Heart left ventricle (tissue), 16 donors: Measurements from ENCODE around the gene RGS12. TPM values are rescaled to one million over a fixed set of nuclear protein-coding genes. Genes with fewer than 3 reads are reported as not detected.

Experiments used
- ATAC-seq, 4 donors: fragments of 200-7000 bp; cut with Tn5 transposase; one replicate each; pipeline ENCODE4 v1.9.1; 2020 to 2022; ENCODE audit warnings: moderate library complexity in 4 of 4, mild to moderate bottlenecking in 3 of 4, moderate number of reproducible peaks in 1 of 4
- DNase-seq, 5 donors: peaks; one replicate each; pipeline ENCODE4 v3.0.0-alpha.2; 2020
- H3K27ac ChIP-seq, 12 donors: fragments of 200-600 bp; sonication (generic) in 4 of 12; one replicate each; pipeline versions ENCODE4 v1.5.0 to v1.8.0; 2016 to 2022; ENCODE audit warnings: mild to moderate bottlenecking in 2 of 12
- H3K27me3 ChIP-seq, 9 donors: fragments of 200-600 bp; sonication (generic) in 2 of 9; one replicate each; pipeline versions ENCODE4 v1.5.1 to v1.8.0; 2016 to 2022; ENCODE audit warnings: mild to moderate bottlenecking in 3 of 9
- H3K36me3 ChIP-seq, 9 donors: fragments of 200-600 bp; sonication (generic) in 2 of 9; one replicate each; pipeline versions ENCODE4 v1.5.0 to v1.8.0; 2018 to 2022; ENCODE audit warnings: mild to moderate bottlenecking in 2 of 9
- H3K4me1 ChIP-seq, 12 donors: fragments of 200-600 bp; sonication (generic) in 4 of 12; one replicate each; pipeline versions ENCODE4 v1.5.0 to v1.8.0; 2016 to 2022; ENCODE audit warnings: mild to moderate bottlenecking in 3 of 12
- H3K4me3 ChIP-seq, 12 donors: fragments of 200-600 bp; sonication (generic) in 4 of 12; one replicate each; pipeline versions ENCODE4 v1.5.0 to v1.8.0; 2017 to 2022; ENCODE audit warnings: mild to moderate bottlenecking in 9 of 12, moderate library complexity in 4 of 12
- H3K9me3 ChIP-seq, 12 donors: fragments of 200-600 bp; sonication (generic) in 4 of 12; one replicate each; pipeline versions ENCODE4 v1.5.0 to v1.8.0; 2016 to 2022; ENCODE audit warnings: mild to moderate bottlenecking in 1 of 12
- POLR2A ChIP-seq, 2 donors: fragments of 450-650 bp; IDR thresholded peaks; one replicate each; pipeline ENCODE4 v1.6.1; 2017; ENCODE audit warnings: antibody characterized with exemption in 2 of 2, mild to moderate bottlenecking in 2 of 2, moderate library complexity in 2 of 2
- WGBS, 4 donors: extraction: QIAGEN DNeasy Blood & Tissue Kit in 2 of 4; methylation state at CpG; one replicate each; pipeline versions ENCODE4 v1.1.5 to v1.1.7; 2013 to 2018; 5-methylcytosine and 5-hydroxymethylcytosine counted together
- intact Hi-C, 10 donors: fragments of 100-400 bp; cut with DNase I; formaldehyde crosslinking; loops; one replicate each; pipeline versions ENCODE4 v1.11.1 to v1.14.2; 2022
- polyA plus RNA-seq, 2 donors: library from polyadenylated mRNA; stranded (reverse); fragments of 200-250 nt; gene quantifications; one replicate each; pipeline ENCODE4 v1.2.3, GENCODE V29; 2013
- total RNA-seq, 9 donors: library from RNA; depleted of rRNA in 2 of 9; stranded (reverse); fragments of >200 nt in 2 of 9; fragmentation: NEBNext Ultra II Directional in 3 of 9; extraction: Animal tissue kit (Norgen Biotek cat#: 25700) in 3 of 9; gene quantifications; one replicate each; pipeline versions ENCODE4 v1.1.0 to v1.2.4, GENCODE V29; 2016 to 2023
- TF ChIP-seq, protein P1 (sequence below), 12 donors: fragments of 200-600 bp; sonication (generic) in 4 of 12; IDR thresholded peaks; one replicate each; pipeline versions ENCODE4 v1.5.0 to v1.8.0; 2018 to 2022; ENCODE audit warnings: antibody characterized with exemption in 12 of 12, mild to moderate bottlenecking in 5 of 12
- donor health status: ischemic (EF 13 %, LVEDD 7.1; RV severe dilation, severe dysfunction).
- donor health status: healthy with polysubstance abuse.
- donor health status: DM: no; HTN: yes; CAD: no.
- donor health status: DM: no; HTN: no; CAD: no.
- donor health status: ischemic (EF 25% LVEDD 6.9; RV normal size, moderate dysfunction).
- donor health status: ischemic (EF 25% LVEDD 5.7; RV mildly dilated, moderate dysfunction).
- donor health status: healthy.
- donor health status: DM: yes; HTN: yes; CAD: no.
- donor health status: ischemic (EF 35%, LVEDD 5.7; RV mildly dilated, moderate dysfunction).
- donor health status: nonischemic (EF 11% LVEDD 7.7; RV severe dilation, severe dysfunction).
- donor health status: DM: yes; HTN: yes; CAD: no.
- donor health status: PGD.
- donor health status: ischemic (EF 29% LVEDD 5.4; RV normal size, mild dysfunction).
- donor health status: nonischemic (EF 23%, LVEDD 6.1; RV moderate dilation, normal function).

RGS12 gene
- total and polyA plus RNA-seq, 11 donors, result 8.4 to 18.4 (median 13.9) TPM

DNA sequence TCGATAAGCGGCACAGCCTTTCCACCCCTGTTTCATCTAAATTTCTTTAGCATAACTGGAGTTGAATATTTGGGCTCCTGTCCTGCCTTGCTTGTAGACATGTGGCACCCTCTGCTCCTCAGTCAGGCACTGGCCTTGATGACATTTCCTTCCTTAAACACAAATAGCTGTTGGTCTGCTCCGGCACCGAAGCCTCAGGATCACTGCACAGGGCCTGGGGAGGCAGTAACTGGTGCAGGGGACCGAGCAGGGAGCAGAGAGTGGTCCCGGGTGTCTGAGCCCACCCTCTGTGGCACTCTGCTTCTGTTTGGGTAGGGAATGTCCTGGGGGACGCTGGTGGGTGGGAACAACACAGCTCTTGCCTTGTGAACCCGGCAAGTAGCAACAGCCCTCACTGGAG, 13.6 kb downstream of the RGS12 start:
- peaks cover 0 to 44% (median 25%) of the 10 kb centered on the region in 12 donors for H3K4me1 ChIP-seq
- H3K4me3 ChIP-seq, result no peak overlapping the region
- DNase-seq (peak in 1 of 5 donors; percentile 44), ATAC-seq (peak in 1 of 4 donors; percentile 19)
- intact Hi-C loops, result no loop called here
- H3K9me3 ChIP-seq, result no peaks in the 10 kb centered on the region
- no peaks in the 10 kb centered on the region for H3K27me3 ChIP-seq
- no peaks in the 10 kb centered on the region for H3K36me3 ChIP-seq
- TF ChIP-seq, protein P1, sequence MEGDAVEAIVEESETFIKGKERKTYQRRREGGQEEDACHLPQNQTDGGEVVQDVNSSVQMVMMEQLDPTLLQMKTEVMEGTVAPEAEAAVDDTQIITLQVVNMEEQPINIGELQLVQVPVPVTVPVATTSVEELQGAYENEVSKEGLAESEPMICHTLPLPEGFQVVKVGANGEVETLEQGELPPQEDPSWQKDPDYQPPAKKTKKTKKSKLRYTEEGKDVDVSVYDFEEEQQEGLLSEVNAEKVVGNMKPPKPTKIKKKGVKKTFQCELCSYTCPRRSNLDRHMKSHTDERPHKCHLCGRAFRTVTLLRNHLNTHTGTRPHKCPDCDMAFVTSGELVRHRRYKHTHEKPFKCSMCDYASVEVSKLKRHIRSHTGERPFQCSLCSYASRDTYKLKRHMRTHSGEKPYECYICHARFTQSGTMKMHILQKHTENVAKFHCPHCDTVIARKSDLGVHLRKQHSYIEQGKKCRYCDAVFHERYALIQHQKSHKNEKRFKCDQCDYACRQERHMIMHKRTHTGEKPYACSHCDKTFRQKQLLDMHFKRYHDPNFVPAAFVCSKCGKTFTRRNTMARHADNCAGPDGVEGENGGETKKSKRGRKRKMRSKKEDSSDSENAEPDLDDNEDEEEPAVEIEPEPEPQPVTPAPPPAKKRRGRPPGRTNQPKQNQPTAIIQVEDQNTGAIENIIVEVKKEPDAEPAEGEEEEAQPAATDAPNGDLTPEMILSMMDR (IDR thresholded peaks at IDR 0.05), result no peak
- no peak for TF ChIP-seq POLR2A (IDR thresholded peaks at IDR 0.05)
- H3K27ac ChIP-seq, result peak overlapping the region in 3 of 12 donors; percentile 42 to 59 (median 50)
- WGBS, 4 donors, result 64 to 81% (median 73%) methylated on average over 8 of the region's 8 CpGs

DNA sequence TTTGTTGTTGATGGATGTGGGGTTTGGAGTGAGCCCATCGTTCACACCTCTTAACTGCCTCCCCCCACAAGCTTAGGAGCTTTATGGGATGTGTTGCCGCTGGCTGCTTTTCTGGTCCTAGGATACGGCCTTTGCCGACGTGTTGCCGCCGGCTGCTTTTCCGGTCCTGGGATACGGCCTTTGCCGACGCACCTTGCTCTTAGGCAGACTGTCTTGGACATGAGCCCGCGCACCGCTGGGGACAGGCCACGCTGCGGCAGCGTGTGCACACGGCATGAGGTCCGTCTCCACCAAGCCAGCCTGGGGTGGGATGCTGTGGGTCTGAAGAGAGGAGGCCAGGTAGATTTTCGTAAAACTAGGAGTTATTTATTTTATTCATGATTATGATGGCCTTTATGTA, 14.2 kb downstream of the RGS12 start:
- no peak overlapping the region for H3K27ac ChIP-seq
- intact Hi-C loops, result no loop called here
- H3K4me3 ChIP-seq, result no peak overlapping the region
- WGBS, 4 donors, result 89 to 96% (median 95%) methylated on average over 20 of the region's 20 CpGs
- H3K36me3 ChIP-seq, result no peaks in the 10 kb centered on the region
- no peaks in the 10 kb centered on the region for H3K9me3 ChIP-seq
- DNase-seq (peak in 1 of 5 donors; percentile 15), ATAC-seq (no peak)
- no peaks in the 10 kb centered on the region for H3K27me3 ChIP-seq
- peaks cover 0 to 39% (median 22%) of the 10 kb centered on the region in 12 donors for H3K4me1 ChIP-seq
- TF ChIP-seq POLR2A (IDR thresholded peaks at IDR 0.05), result no peak
- TF ChIP-seq, protein P1 (IDR thresholded peaks at IDR 0.05), result no peak

DNA sequence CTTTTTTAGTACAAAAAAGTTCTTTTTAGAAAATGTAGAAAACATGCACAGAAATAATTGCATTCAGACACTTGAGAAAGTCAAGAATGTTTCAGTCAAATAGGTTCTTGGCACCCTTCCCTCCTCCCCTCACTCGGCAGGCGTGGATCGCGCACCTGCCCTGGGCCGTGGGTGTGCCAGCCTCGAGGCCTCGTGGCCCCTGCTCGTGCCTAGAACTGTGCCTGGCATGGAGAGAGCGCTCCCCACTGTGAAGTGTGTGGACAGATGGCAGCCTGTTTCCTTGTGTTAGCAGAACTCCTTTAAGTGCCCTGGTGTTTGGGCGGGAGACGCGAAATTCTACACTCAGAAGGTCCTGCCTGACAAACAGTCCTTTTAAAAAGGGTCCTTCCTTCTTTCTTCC, 14.7 kb downstream of the RGS12 start:
- ATAC-seq (no peak), DNase-seq (peak in 1 of 5 donors; percentile 12)
- Histone ChIP-seq H3K27me3 (no peaks in the 10 kb centered on the region), H3K4me1 (peaks cover 0 to 35% (median 19%) of the 10 kb centered on the region in 12 donors), H3K27ac (no peak overlapping the region), H3K4me3 (no peak overlapping the region), H3K9me3 (no peaks in the 10 kb centered on the region), H3K36me3 (no peaks in the 10 kb centered on the region)
- 91 to 95% (median 93%) methylated on average over 12 of the region's 12 CpGs for WGBS, 4 donors
- intact Hi-C loops, result no loop called here
- TF ChIP-seq, protein P1 (IDR thresholded peaks at IDR 0.05), result no peak
- no peak for TF ChIP-seq POLR2A (IDR thresholded peaks at IDR 0.05)

DNA sequence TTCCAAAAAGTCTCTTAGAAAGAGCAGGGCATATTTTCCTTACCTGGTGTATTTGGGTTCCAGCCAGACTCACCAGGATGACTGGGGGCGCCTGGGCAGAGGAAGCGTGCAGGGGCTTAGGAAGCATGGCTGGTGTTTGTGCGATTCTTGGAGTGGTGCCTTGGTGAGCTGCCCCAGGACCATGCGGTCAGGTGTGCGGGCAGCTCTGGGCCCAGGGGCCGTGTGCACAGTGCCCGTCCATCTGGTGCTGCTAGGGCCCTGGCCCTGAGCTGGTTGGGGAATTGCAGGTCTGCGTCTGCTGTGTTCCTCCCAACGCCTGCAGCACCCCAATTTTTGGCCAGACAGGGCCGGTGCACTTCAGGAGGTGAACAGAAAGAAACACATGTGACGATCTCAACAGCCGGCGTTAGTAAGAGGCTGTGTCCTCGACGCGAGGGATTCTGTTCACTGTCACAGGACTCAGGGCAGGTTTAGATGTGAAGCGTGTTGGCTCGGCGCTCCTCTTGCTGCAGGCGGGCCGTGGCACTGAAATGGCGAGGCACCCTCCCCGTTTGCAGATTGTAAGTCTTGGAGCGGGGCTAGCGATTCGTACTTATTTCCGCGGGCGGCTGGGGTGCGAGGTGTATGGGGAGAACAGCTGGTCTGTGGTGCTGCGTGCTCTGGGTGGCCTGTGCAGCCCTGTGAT, 15.2 kb downstream of the RGS12 start:
- TF ChIP-seq, protein P1 (IDR thresholded peaks at IDR 0.05), result no peak
- TF ChIP-seq POLR2A (IDR thresholded peaks at IDR 0.05), result no peak
- Histone ChIP-seq H3K4me1 (peaks cover 0 to 31% (median 19%) of the 10 kb centered on the region in 12 donors), H3K27ac (no peak overlapping the region), H3K36me3 (no peaks in the 10 kb centered on the region), H3K4me3 (no peak overlapping the region), H3K9me3 (no peaks in the 10 kb centered on the region), H3K27me3 (no peaks in the 10 kb centered on the region)
- ATAC-seq (no peak), DNase-seq (peak in 1 of 5 donors; percentile 54)
- WGBS, 4 donors, result 92 to 93% (median 92%) methylated on average over 27 to 31 of the region's 31 CpGs
- intact Hi-C loops, result no loop called here
